Panc1 (cell line): ENCODE results near the gene RALGAPA1. TPM values are rescaled to one million over a fixed set of nuclear protein-coding genes. Genes with fewer than 3 reads are reported as not detected.

Source experiments
- ATAC-seq: fragments of 200-7000 bp; cut with Tn5 transposase; 2 replicates; pipeline ENCODE4 v1.9.1; 2020; ENCODE audit warnings: mild to moderate bottlenecking, moderate library complexity
- BruUV-seq: library from RNA; stranded (reverse); fragments of 400-500 nt; replicated peaks from 2 replicates; lab custom pipeline; 2021; lab: Mats Ljungman, UMichigan
- CTCF ChIA-PET: fragments of 300-600 bp; sonication (Branson Sonifier 250); formaldehyde crosslinking; loops from one replicate; lab custom pipeline; 2022; ENCODE audit warnings: antibody characterized with exemption; lab: Charles Lee
- POLR2A ChIA-PET: fragments of 300-600 bp; sonication (Branson Sonifier 250); formaldehyde crosslinking; loops from one replicate; lab custom pipeline; 2022; ENCODE audit warnings: antibody characterized with exemption; lab: Charles Lee
- DNase-seq: peaks from one replicate; pipeline ENCODE4 v3.0.0-alpha.2; 2010; ENCODE audit warnings: low read depth, low spot score
- H3K27ac ChIP-seq: 2 replicates; pipeline ENCODE4 v1.5.1; 2011; ENCODE audit warnings: mild to moderate bottlenecking, low read length, inconsistent platforms
- H3K27me3 ChIP-seq: fragments of 200-500 bp; sonication (Bioruptor generic); 2 replicates; pipeline ENCODE4 v1.6.0; 2014; ENCODE audit warnings: low read length, inconsistent platforms; ENCODE audit not compliant: control insufficient read depth, insufficient read depth
- H3K36me3 ChIP-seq: fragments of 200-500 bp; sonication (Bioruptor generic); 2 replicates; pipeline ENCODE4 v1.5.1; 2014; ENCODE audit warnings: inconsistent platforms, mild to moderate bottlenecking, low read length, moderate library complexity; ENCODE audit not compliant: control insufficient read depth, insufficient read depth
- H3K4me1 ChIP-seq: 2 replicates; pipeline ENCODE4 v1.5.1; 2011; ENCODE audit warnings: inconsistent platforms, mild to moderate bottlenecking, low read length, moderate library complexity; ENCODE audit not compliant: control insufficient read depth, insufficient read depth
- H3K4me3 ChIP-seq, 2 experiments: 2 replicates each; pipeline ENCODE4 v1.5.1; 2011 to 2012; ENCODE audit warnings: low read depth in 2 of 2, low read length in 2 of 2, mild to moderate bottlenecking in 2 of 2, inconsistent platforms in 1 of 2, moderate library complexity in 1 of 2
- H3K9me3 ChIP-seq: fragments of 200-500 bp; sonication (Bioruptor generic); 2 replicates; pipeline ENCODE4 v1.5.1; 2014; ENCODE audit warnings: low read depth, mild to moderate bottlenecking, inconsistent platforms, low read length, moderate library complexity; ENCODE audit not compliant: control insufficient read depth, insufficient read depth
- CTCF ChIP-seq: fragments of 450-650 bp; IDR thresholded peaks from 2 replicates; pipeline ENCODE4 v1.5.1; 2017; ENCODE audit warnings: mild to moderate bottlenecking
- POLR2AphosphoS5 ChIP-seq: IDR thresholded peaks from 2 replicates; pipeline ENCODE4 v1.6.1; 2012; ENCODE audit warnings: mild to moderate bottlenecking, low read depth, low read length, moderate library complexity
- REST ChIP-seq, 2 experiments: IDR thresholded peaks; 2 replicates each; pipeline ENCODE4 v1.6.1; 2011 to 2012; ENCODE audit warnings: low read depth in 2 of 2, control low read depth in 1 of 2, low read length in 1 of 2, mild to moderate bottlenecking in 1 of 2, moderate library complexity in 1 of 2; ENCODE audit not compliant: insufficient read depth in 1 of 2
- SIN3A ChIP-seq: IDR thresholded peaks from 2 replicates; pipeline ENCODE4 v1.6.1; 2012; ENCODE audit warnings: low read depth, mild to moderate bottlenecking, low read length, moderate library complexity, borderline replicate concordance; ENCODE audit not compliant: insufficient read depth
- TCF7L2 ChIP-seq: IDR thresholded peaks from 2 replicates; pipeline ENCODE4 v1.6.1; 2011; ENCODE audit warnings: mild to moderate bottlenecking, low read depth, low read length, inconsistent platforms
- in situ Hi-C: cut with HindIII; loops from 2 replicates; pipeline ENCODE4 v1.10.0; 2016; ENCODE audit warnings: low sequenced_read_pairs, low pct_unique_long_range_greater_than_20kb
- intact Hi-C: fragments of 100-400 bp; cut with micrococcal nuclease; formaldehyde crosslinking; loops from one replicate; pipeline ENCODE4 v1.10.0; 2022; ENCODE audit not compliant: unreplicated experiment
- total RNA-seq: library from RNA; stranded (reverse); gene quantifications from one replicate; pipeline ENCODE4 v1.2.1, GENCODE V29; 2021; ENCODE audit not compliant: unreplicated experiment

RALGAPA1 gene
- total RNA-seq, 1 experiment from 2014 or later, result 31.5 TPM

GRCh38 chr14:35506927-35507326 is 302.2 kb downstream of the RALGAPA1 start:
- no peak for ATAC-seq
- DNase-seq, result no peak
- Histone ChIP-seq H3K36me3 (no peaks in the 10 kb centered on the region), H3K4me3 (no peak overlapping the region), H3K27ac (no peak overlapping the region), H3K4me1 (no peaks in the 10 kb centered on the region), H3K9me3 (no peaks in the 10 kb centered on the region), H3K27me3 (peaks cover 4% of the 10 kb centered on the region; the same call in 1 of the 2 replicates)
- ChIA-PET POLR2A (no interaction called here), CTCF (no interaction called here)
- TF ChIP-seq POLR2AphosphoS5 (no peak), TCF7L2 (no peak), SIN3A (no peak), CTCF (no peak), REST (IDR thresholded peaks at IDR 0.05; ENCODE audit: insufficient read depth in 1 of 2, low read depth in 2 of 2, low read length in 1 of 2) (no peak)
- no TSS peak for BruUV-seq
- intact Hi-C loops, result no loop called here
- in situ Hi-C loops, result no loop called here

GRCh38 chr14:35506461-35506860 is 302.6 kb downstream of the RALGAPA1 start:
- Histone ChIP-seq H3K36me3 (no peaks in the 10 kb centered on the region), H3K4me3 (no peak overlapping the region), H3K27me3 (peaks cover 4% of the 10 kb centered on the region; the same call in 1 of the 2 replicates), H3K4me1 (no peaks in the 10 kb centered on the region), H3K9me3 (no peaks in the 10 kb centered on the region), H3K27ac (no peak overlapping the region)
- ATAC-seq (no peak), DNase-seq (no peak)
- no TSS peak for BruUV-seq
- TF ChIP-seq REST (IDR thresholded peaks at IDR 0.05; ENCODE audit: insufficient read depth in 1 of 2, low read depth in 2 of 2, low read length in 1 of 2), result no peak
- no peak for TF ChIP-seq SIN3A
- TF ChIP-seq CTCF, result no peak
- TF ChIP-seq POLR2AphosphoS5, result no peak
- no peak for TF ChIP-seq TCF7L2
- intact Hi-C loops (no loop called here), in situ Hi-C loops (no loop called here)
- POLR2A ChIA-PET, result no interaction called here
- CTCF ChIA-PET, result no interaction called here
